RPMI8226 (cell line): ENCODE data around the gene POLR2L.

Experiments used
- DNase-seq: peaks from one replicate; pipeline ENCODE4 v3.0.0-alpha.2; 2015

The POLR2L gene

GRCh38 chr11:853682-854448, 11.5 kb upstream of the POLR2L start:
- DNase-seq: no peak

- DNase-seq: no peak
These were observed 10.4 kb upstream of the POLR2L start for GRCh38 chr11:852762-853161.

GRCh38 chr11:850775-851763, 8.7 kb upstream of the POLR2L start:
- DNase-seq: no peak

- no peak for DNase-seq
These were observed 7.8 kb upstream of the POLR2L start for GRCh38 chr11:849951-850774.

- DNase-seq: peak; percentile 80
These were observed 6.9 kb upstream of the POLR2L start for GRCh38 chr11:849104-849824.

- peak; percentile 69 for DNase-seq
These were observed 6.1 kb upstream of the POLR2L start for GRCh38 chr11:848380-848931.

- DNase-seq: peak; percentile 36
These were observed 5.5 kb upstream of the POLR2L start for GRCh38 chr11:847876-848275.

- no peak for DNase-seq
These were observed 4.3 kb upstream of the POLR2L start for GRCh38 chr11:846496-847098.

- DNase-seq: no peak
These were observed 3.7 kb upstream of the POLR2L start for GRCh38 chr11:845872-846495.

- peak; percentile 85 for DNase-seq
These were observed 2.6 kb upstream of the POLR2L start for GRCh38 chr11:844693-845644.

- DNase-seq: peak; percentile 44
These were observed 1.7 kb upstream of the POLR2L start for GRCh38 chr11:843818-844692.

- no peak for DNase-seq
These were observed 881 bp upstream of the POLR2L start for GRCh38 chr11:843086-843734.

GRCh38 chr11:841981-842369, 354 bp downstream of the POLR2L start:
- no peak for DNase-seq

- DNase-seq: no peak
These were observed 2.3 kb downstream of the POLR2L start for GRCh38 chr11:839875-840617.

GRCh38 chr11:839280-839623, 3.1 kb downstream of the POLR2L start:
- no peak for DNase-seq

GRCh38 chr11:838441-839279, 3.7 kb downstream of the POLR2L start:
- DNase-seq: no peak

GRCh38 chr11:837990-838307, 4.4 kb downstream of the POLR2L start:
- DNase-seq: no peak
